ENCODE measurements around the gene SPINT1. TPM values are rescaled to one million over a fixed set of nuclear protein-coding genes. Genes with fewer than 3 reads are reported as not detected.

The SPINT1 gene
- total and polyA plus RNA-seq, 7 experiments from 2014 or later, result 1.00 to 8.9 (median 3.6) TPM

GRCh38 chr15:40815042-40815698 is 28.7 kb upstream of the SPINT1 start:
- Histone ChIP-seq H3K36me3 (ENCODE audit: control insufficient read depth in 2 of 3, insufficient read depth in 3 of 3, low read length in 3 of 3) (peaks cover 0 to 23% (median 0%) of the 10 kb centered on the region in 3 experiments), H3K4me3 (ENCODE audit: low read length) (no peak overlapping the region), H3K27me3 (ENCODE audit: control insufficient read depth in 2 of 2, insufficient read depth in 2 of 2, low read length in 2 of 2) (no peaks in the 10 kb centered on the region), H3K27ac (ENCODE audit: low read depth, low read length) (no peak overlapping the region), H3K9me3 (ENCODE audit: control insufficient read depth in 2 of 3, low read length in 3 of 3) (no peaks in the 10 kb centered on the region), H3K4me1 (ENCODE audit: control insufficient read depth in 2 of 2, insufficient read depth in 2 of 2, low read length in 2 of 2) (no peaks in the 10 kb centered on the region)
- ATAC-seq (no peak), DNase-seq (no peak)
- H3K4me1 Mint-ChIP-seq, result peaks cover 0 to 5% (median 0%) of the 10 kb centered on the region in 7 donors
- no peak overlapping the region for H3K27ac Mint-ChIP-seq
- H3K36me3 Mint-ChIP-seq, result peaks cover 4 to 25% (median 16%) of the 10 kb centered on the region in 5 donors
- no peaks in the 10 kb centered on the region for H3K9me3 Mint-ChIP-seq
- H3K4me3 Mint-ChIP-seq, result no peak overlapping the region
- ChIA-PET POLR2A (no interaction called here), CTCF (no interaction called here)
- H3K27me3 Mint-ChIP-seq, result no peaks in the 10 kb centered on the region
- intact Hi-C loops (cut with micrococcal nuclease), result no loop called here

GRCh38 chr15:40819048-40819447 is 24.8 kb upstream of the SPINT1 start:
- Mint-ChIP-seq H3K9me3 (no peaks in the 10 kb centered on the region), H3K4me3 (no peak overlapping the region), H3K27me3 (peaks cover 0 to 2% (median 0%) of the 10 kb centered on the region in 5 donors), H3K4me1 (peaks cover 0 to 5% (median 0%) of the 10 kb centered on the region in 7 donors), H3K36me3 (peaks cover 0 to 11% (median 8%) of the 10 kb centered on the region in 5 donors), H3K27ac (no peak overlapping the region)
- DNase-seq (no peak), ATAC-seq (no peak)
- no peaks in the 10 kb centered on the region for H3K9me3 ChIP-seq (ENCODE audit: control insufficient read depth in 2 of 3, low read length in 3 of 3)
- no peak overlapping the region for H3K4me3 ChIP-seq (ENCODE audit: low read length)
- no peaks in the 10 kb centered on the region for H3K27me3 ChIP-seq (ENCODE audit: control insufficient read depth in 2 of 2, insufficient read depth in 2 of 2, low read length in 2 of 2)
- POLR2A ChIA-PET, result interaction anchor here (0.7 kb wide), 1 partner anchor 8 kb away, joined by 4 read pairs; no protein-coding TSS in a partner anchor
- intact Hi-C loops (cut with micrococcal nuclease), result no loop called here
- no peak overlapping the region for H3K27ac ChIP-seq (ENCODE audit: low read depth, low read length)
- H3K36me3 ChIP-seq (ENCODE audit: control insufficient read depth in 2 of 3, insufficient read depth in 3 of 3, low read length in 3 of 3), result peaks cover 0 to 7% (median 0%) of the 10 kb centered on the region in 3 experiments
- CTCF ChIA-PET, result no interaction called here
- no peaks in the 10 kb centered on the region for H3K4me1 ChIP-seq (ENCODE audit: control insufficient read depth in 2 of 2, insufficient read depth in 2 of 2, low read length in 2 of 2)

GRCh38 chr15:40821195-40821594 is 22.7 kb upstream of the SPINT1 start:
- H3K9me3 ChIP-seq (ENCODE audit: control insufficient read depth in 2 of 3, low read length in 3 of 3), result no peaks in the 10 kb centered on the region
- H3K36me3 Mint-ChIP-seq, result no peaks in the 10 kb centered on the region
- DNase-seq (no peak), ATAC-seq (no peak)
- H3K4me3 Mint-ChIP-seq, result no peak overlapping the region
- POLR2A ChIA-PET, result no interaction called here
- CTCF ChIA-PET, result no interaction called here
- H3K27me3 ChIP-seq (ENCODE audit: control insufficient read depth in 2 of 2, insufficient read depth in 2 of 2, low read length in 2 of 2), result no peaks in the 10 kb centered on the region
- H3K4me1 ChIP-seq (ENCODE audit: control insufficient read depth in 2 of 2, insufficient read depth in 2 of 2, low read length in 2 of 2), result no peaks in the 10 kb centered on the region
- no peaks in the 10 kb centered on the region for H3K4me1 Mint-ChIP-seq
- no peak overlapping the region for H3K4me3 ChIP-seq (ENCODE audit: low read length)
- intact Hi-C loops (cut with micrococcal nuclease), result no loop called here
- no peaks in the 10 kb centered on the region for H3K9me3 Mint-ChIP-seq
- no peak overlapping the region for H3K27ac ChIP-seq (ENCODE audit: low read depth, low read length)
- H3K27ac Mint-ChIP-seq, result peak overlapping the region in 1 of 9 donors; percentile 36
- H3K27me3 Mint-ChIP-seq, result peaks cover 0 to 8% (median 0%) of the 10 kb centered on the region in 5 donors
- H3K36me3 ChIP-seq (ENCODE audit: control insufficient read depth in 2 of 3, insufficient read depth in 3 of 3, low read length in 3 of 3), result no peaks in the 10 kb centered on the region

- ChIA-PET POLR2A (no interaction called here), CTCF (no interaction called here)
- DNase-seq, result no peak
- Mint-ChIP-seq H3K4me1 (no peaks in the 10 kb centered on the region), H3K9me3 (no peaks in the 10 kb centered on the region), H3K36me3 (no peaks in the 10 kb centered on the region), H3K4me3 (no peak overlapping the region), H3K27ac (no peak overlapping the region), H3K27me3 (peaks cover 0 to 20% (median 0%) of the 10 kb centered on the region in 5 donors)
- Histone ChIP-seq H3K36me3 (ENCODE audit: control insufficient read depth in 2 of 3, insufficient read depth in 3 of 3, low read length in 3 of 3) (no peaks in the 10 kb centered on the region), H3K27me3 (ENCODE audit: control insufficient read depth in 2 of 2, insufficient read depth in 2 of 2, low read length in 2 of 2) (no peaks in the 10 kb centered on the region), H3K9me3 (ENCODE audit: control insufficient read depth in 2 of 3, low read length in 3 of 3) (no peaks in the 10 kb centered on the region), H3K27ac (ENCODE audit: low read depth, low read length) (no peak overlapping the region), H3K4me3 (ENCODE audit: low read length) (no peak overlapping the region), H3K4me1 (ENCODE audit: control insufficient read depth in 2 of 2, insufficient read depth in 2 of 2, low read length in 2 of 2) (no peaks in the 10 kb centered on the region)
- intact Hi-C loops (cut with micrococcal nuclease), result no loop called here
- ATAC-seq, result no peak
Observed at GRCh38 chr15:40823572-40824343, 20.1 kb upstream of the SPINT1 start.

DNA sequence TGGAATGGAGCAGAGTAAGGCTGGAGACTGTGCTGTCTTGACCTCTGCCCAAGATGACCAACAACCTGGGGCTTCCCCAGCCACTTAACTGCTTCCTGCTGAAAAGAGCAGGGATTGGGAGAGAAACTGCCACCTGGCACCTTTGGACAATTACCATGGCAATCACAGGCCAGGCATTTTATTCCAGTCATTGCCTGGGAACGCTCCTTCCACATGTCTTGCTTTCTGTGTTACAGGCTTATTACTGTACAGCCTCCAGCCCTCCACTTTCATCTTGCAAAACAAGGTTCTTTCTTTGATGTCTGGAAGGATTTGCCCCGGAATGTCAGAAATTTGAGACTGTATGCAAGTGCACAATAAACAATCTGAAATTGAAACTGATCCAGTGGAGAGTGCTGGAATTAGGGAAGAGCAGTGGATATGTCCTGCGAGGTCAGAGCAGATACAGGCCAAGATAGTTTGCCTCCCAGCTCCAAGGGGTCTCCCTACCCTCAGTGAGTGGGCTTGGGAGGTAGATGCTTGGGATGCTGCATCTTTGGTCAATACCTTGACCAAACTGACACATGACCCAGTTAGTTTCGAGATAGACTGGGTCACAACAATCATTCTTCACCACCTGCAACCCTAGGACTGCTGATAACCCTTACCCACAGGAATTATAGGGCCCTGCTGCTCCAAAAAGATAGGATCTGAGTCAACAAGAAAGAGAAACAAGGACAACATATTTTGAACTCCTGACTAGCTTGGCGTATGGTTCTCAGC is 18.0 kb upstream of the SPINT1 start:
- DNase-seq, result no peak
- H3K4me3 Mint-ChIP-seq, result no peak overlapping the region
- Histone ChIP-seq H3K27me3 (ENCODE audit: control insufficient read depth in 2 of 2, insufficient read depth in 2 of 2, low read length in 2 of 2) (no peaks in the 10 kb centered on the region), H3K9me3 (ENCODE audit: control insufficient read depth in 2 of 3, low read length in 3 of 3) (no peaks in the 10 kb centered on the region), H3K36me3 (ENCODE audit: control insufficient read depth in 2 of 3, insufficient read depth in 3 of 3, low read length in 3 of 3) (no peaks in the 10 kb centered on the region), H3K27ac (ENCODE audit: low read depth, low read length) (no peak overlapping the region), H3K4me3 (ENCODE audit: low read length) (no peak overlapping the region), H3K4me1 (ENCODE audit: control insufficient read depth in 2 of 2, insufficient read depth in 2 of 2, low read length in 2 of 2) (no peaks in the 10 kb centered on the region)
- no peaks in the 10 kb centered on the region for H3K36me3 Mint-ChIP-seq
- H3K9me3 Mint-ChIP-seq, result no peaks in the 10 kb centered on the region
- H3K4me1 Mint-ChIP-seq, result no peaks in the 10 kb centered on the region
- no peak overlapping the region for H3K27ac Mint-ChIP-seq
- POLR2A ChIA-PET, result interaction anchor here (0.6 to 0.8 kb wide), 4 partner anchors 15 to 409 kb away, joined by 3 to 4 read pairs (median 3); no protein-coding TSS in a partner anchor
- peaks cover 0 to 20% (median 0%) of the 10 kb centered on the region in 5 donors for H3K27me3 Mint-ChIP-seq
- ATAC-seq, result no peak
- CTCF ChIA-PET, result no interaction called here
- intact Hi-C loops (cut with micrococcal nuclease), result no loop called here

DNA sequence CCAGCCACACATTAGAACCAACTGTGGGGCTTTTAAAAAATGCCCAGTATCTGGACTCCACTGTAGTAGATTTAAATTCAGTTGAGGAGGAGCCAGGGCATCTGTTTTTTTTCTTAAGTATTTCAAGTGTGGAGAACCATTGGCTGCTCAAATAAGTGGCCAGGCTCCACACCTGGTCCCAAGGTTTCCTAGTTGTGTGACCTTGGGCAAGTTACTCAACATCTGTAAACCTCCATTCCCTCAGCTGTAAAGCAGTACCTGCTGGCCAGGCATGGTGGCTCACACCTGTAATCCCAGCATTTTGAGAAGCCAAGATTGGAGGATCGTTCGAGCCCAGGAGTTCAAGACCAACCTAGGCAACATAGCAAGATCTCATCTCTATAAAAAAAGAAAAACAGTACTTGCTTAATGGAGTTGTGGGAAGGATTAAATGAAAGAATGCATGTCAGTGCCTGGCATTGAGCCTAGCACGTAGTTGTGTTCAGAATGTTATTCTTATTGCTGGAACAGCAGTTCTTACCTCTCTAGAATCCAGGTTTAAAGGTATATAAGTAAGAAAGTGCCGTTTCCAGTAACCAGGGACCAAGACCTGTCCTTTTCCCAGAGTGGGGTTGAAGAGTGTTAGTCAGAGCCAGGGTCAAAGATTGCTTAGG is 17.3 kb upstream of the SPINT1 start:
- H3K27me3 ChIP-seq (ENCODE audit: control insufficient read depth in 2 of 2, insufficient read depth in 2 of 2, low read length in 2 of 2), result no peaks in the 10 kb centered on the region
- no peak overlapping the region for H3K27ac ChIP-seq (ENCODE audit: low read depth, low read length)
- Mint-ChIP-seq H3K4me3 (no peak overlapping the region), H3K27ac (no peak overlapping the region), H3K4me1 (no peaks in the 10 kb centered on the region), H3K27me3 (peaks cover 0 to 20% (median 0%) of the 10 kb centered on the region in 5 donors), H3K36me3 (no peaks in the 10 kb centered on the region), H3K9me3 (no peaks in the 10 kb centered on the region)
- DNase-seq, result no peak
- no peaks in the 10 kb centered on the region for H3K4me1 ChIP-seq (ENCODE audit: control insufficient read depth in 2 of 2, insufficient read depth in 2 of 2, low read length in 2 of 2)
- no peak overlapping the region for H3K4me3 ChIP-seq (ENCODE audit: low read length)
- POLR2A ChIA-PET, result interaction anchor here (0.6 to 0.8 kb wide), 3 partner anchors 14 to 408 kb away, joined by 3 to 4 read pairs (median 3); no protein-coding TSS in a partner anchor
- no peaks in the 10 kb centered on the region for H3K36me3 ChIP-seq (ENCODE audit: control insufficient read depth in 2 of 3, insufficient read depth in 3 of 3, low read length in 3 of 3)
- ATAC-seq, result no peak
- H3K9me3 ChIP-seq (ENCODE audit: control insufficient read depth in 2 of 3, low read length in 3 of 3), result no peaks in the 10 kb centered on the region
- CTCF ChIA-PET, result no interaction called here
- intact Hi-C loops (cut with micrococcal nuclease), result no loop called here
